ENCODE data around the gene VEGFB. TPM values are rescaled to one million over a fixed set of nuclear protein-coding genes. Genes with fewer than 3 reads are reported as not detected.

The VEGFB gene
- total RNA-seq, 1 experiment from 2014 or later = 61.7 TPM

- Histone ChIP-seq H3K9me3 (no peaks in the 10 kb centered on the region), H3K36me3 (ENCODE audit: control insufficient read depth, insufficient read depth, low read length) (no peaks in the 10 kb centered on the region; the same call in 1 of the 2 replicates), H3K27me3 (replicated peaks; ENCODE audit: control insufficient read depth, insufficient read depth, low read length) (no peaks in the 10 kb centered on the region), H3K4me3 (ENCODE audit: low read depth, low read length) (peak within 1 kb of the TSS; percentile 55), H3K4me1 (peaks cover 16% of the 10 kb centered on the region)
- H3K9me3 Mint-ChIP-seq (ENCODE audit: unreplicated experiment) = no peaks in the 10 kb centered on the region
- H3K4me3 Mint-ChIP-seq (ENCODE audit: unreplicated experiment) = no peak within 1 kb of the TSS
- H3K36me3 Mint-ChIP-seq (ENCODE audit: insufficient read depth, unreplicated experiment) = peaks cover 59% of the 10 kb centered on the region
- no peaks in the 10 kb centered on the region for H3K27me3 Mint-ChIP-seq (ENCODE audit: insufficient read depth, unreplicated experiment)
- ChIA-PET CTCF (interaction anchor here (0.8 to 3.1 kb wide), 16 partner anchors 11 to 169 kb away, joined by 3 to 19 read pairs (median 4); partner anchors contain the start of genes ESRRA and MACROD1), POLR2A (interaction anchor here (0.6 to 2.5 kb wide), 17 partner anchors 16 to 1720 kb away, joined by 3 to 33 read pairs (median 4); partner anchors contain the start of genes FKBP2, MACROD1, MARK2 and MTA2)
- peak; percentile 99 to 100 for DNase-seq
- peak in 1 of 2 experiments; percentile 60 for TF ChIP-seq CTCF (IDR thresholded peaks at IDR 0.05; ENCODE audit: insufficient read depth in 1 of 2, low read depth in 1 of 2, low read length in 1 of 2, severe bottlenecking in 1 of 2, unreplicated experiment in 1 of 2)
- H3K4me1 Mint-ChIP-seq (ENCODE audit: low read depth, unreplicated experiment) = peaks cover 12% of the 10 kb centered on the region
- no TSS peak for BruUV-seq (replicated peaks)
- intact Hi-C loops (cut with micrococcal nuclease; ENCODE audit: unreplicated experiment) = loop anchor here (1.0 to 5.0 kb wide), 3 partner anchors 21 to 86 kb away; partner anchors contain the start of gene FKBP2
- no peak within 1 kb of the TSS for H3K27ac Mint-ChIP-seq (ENCODE audit: unreplicated experiment)
Observed at GRCh38 chr11:64185693-64186491, 48.5 kb upstream of the VEGFB start, which contains the start of gene STIP1. TSS of gene STIP1 (plus strand) at chr11:64186171. CDS start at chr11:64186262, 91 bp downstream.

GRCh38 chr11:64186492-64187165 lies 47.8 kb upstream of the VEGFB start:
- Histone ChIP-seq H3K4me3 (ENCODE audit: low read depth, low read length) (no peak overlapping the region), H3K9me3 (no peaks in the 10 kb centered on the region), H3K36me3 (ENCODE audit: control insufficient read depth, insufficient read depth, low read length) (no peaks in the 10 kb centered on the region; the same call in 1 of the 2 replicates), H3K4me1 (peaks cover 11% of the 10 kb centered on the region), H3K27me3 (replicated peaks; ENCODE audit: control insufficient read depth, insufficient read depth, low read length) (no peaks in the 10 kb centered on the region)
- peaks cover 64% of the 10 kb centered on the region for H3K36me3 Mint-ChIP-seq (ENCODE audit: insufficient read depth, unreplicated experiment)
- no peak overlapping the region for H3K4me3 Mint-ChIP-seq (ENCODE audit: unreplicated experiment)
- BruUV-seq (replicated peaks) = no TSS peak
- POLR2A ChIA-PET = interaction anchor here (1.2 to 2.5 kb wide), 7 partner anchors 18 to 348 kb away, joined by 4 to 33 read pairs (median 7); partner anchors contain the start of genes FKBP2, MACROD1, MARK2 and NUDT22
- H3K27ac Mint-ChIP-seq (ENCODE audit: unreplicated experiment) = no peak overlapping the region
- no peak for TF ChIP-seq CTCF (IDR thresholded peaks at IDR 0.05; ENCODE audit: insufficient read depth in 1 of 2, low read depth in 1 of 2, low read length in 1 of 2, severe bottlenecking in 1 of 2, unreplicated experiment in 1 of 2)
- peaks cover 12% of the 10 kb centered on the region for H3K4me1 Mint-ChIP-seq (ENCODE audit: low read depth, unreplicated experiment)
- CTCF ChIA-PET = interaction anchor here (1.0 to 3.1 kb wide), 8 partner anchors 14 to 118 kb away, joined by 3 to 19 read pairs (median 4); partner anchors contain the start of genes ESRRA, MACROD1 and PPP1R14B
- intact Hi-C loops (cut with micrococcal nuclease; ENCODE audit: unreplicated experiment) = loop anchor here (5.0 kb wide), 1 partner anchor 86 kb away; no protein-coding TSS in a partner anchor
- H3K9me3 Mint-ChIP-seq (ENCODE audit: unreplicated experiment) = no peaks in the 10 kb centered on the region
- H3K27me3 Mint-ChIP-seq (ENCODE audit: insufficient read depth, unreplicated experiment) = no peaks in the 10 kb centered on the region
- peak in 1 of 2 experiments; percentile 35 for DNase-seq

DNA sequence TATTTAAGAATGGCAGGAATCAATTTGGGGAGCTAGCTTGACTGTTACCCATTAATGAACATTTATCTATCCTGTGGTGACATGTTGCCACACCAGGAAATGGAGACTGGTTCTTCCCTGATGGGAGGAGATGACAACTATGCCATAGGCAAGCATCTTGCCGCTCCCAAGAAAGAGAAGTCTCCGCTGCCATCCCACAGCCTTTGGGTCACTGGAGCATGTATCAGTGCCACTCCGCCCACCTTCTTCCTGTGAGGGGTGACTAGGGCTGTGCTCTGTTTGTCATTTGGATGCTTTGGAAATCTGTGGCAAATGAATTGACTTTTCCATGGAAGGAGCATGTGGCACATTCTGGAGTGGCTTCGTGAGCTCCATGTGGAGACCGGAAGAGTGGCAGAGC lies 42.0 kb upstream of the VEGFB start:
- Mint-ChIP-seq H3K27me3 (ENCODE audit: insufficient read depth, unreplicated experiment) (no peaks in the 10 kb centered on the region), H3K9me3 (ENCODE audit: unreplicated experiment) (no peaks in the 10 kb centered on the region), H3K36me3 (ENCODE audit: insufficient read depth, unreplicated experiment) (peaks cover 89% of the 10 kb centered on the region), H3K4me3 (ENCODE audit: unreplicated experiment) (no peak overlapping the region), H3K4me1 (ENCODE audit: low read depth, unreplicated experiment) (no peaks in the 10 kb centered on the region), H3K27ac (ENCODE audit: unreplicated experiment) (no peak overlapping the region)
- ChIA-PET CTCF (no interaction called here), POLR2A (interaction anchor here (0.5 kb wide), 1 partner anchor 11 kb away, joined by 3 read pairs; no protein-coding TSS in a partner anchor)
- no peak for TF ChIP-seq CTCF (IDR thresholded peaks at IDR 0.05; ENCODE audit: insufficient read depth in 1 of 2, low read depth in 1 of 2, low read length in 1 of 2, severe bottlenecking in 1 of 2, unreplicated experiment in 1 of 2)
- no peak overlapping the region for H3K4me3 ChIP-seq (ENCODE audit: low read depth, low read length)
- intact Hi-C loops (cut with micrococcal nuclease; ENCODE audit: unreplicated experiment) = no loop called here
- no peaks in the 10 kb centered on the region for H3K9me3 ChIP-seq
- H3K4me1 ChIP-seq = 0 out of 2 replicates have a peak, but pooled peaks cover 3% of the 10 kb centered on the region
- DNase-seq = no peak
- peaks cover 8% of the 10 kb centered on the region for H3K36me3 ChIP-seq (ENCODE audit: control insufficient read depth, insufficient read depth, low read length)
- BruUV-seq (replicated peaks) = no TSS peak
- no peaks in the 10 kb centered on the region for H3K27me3 ChIP-seq (replicated peaks; ENCODE audit: control insufficient read depth, insufficient read depth, low read length)
